Fibroblast of lung (primary cell): ENCODE results near the gene OGFR.

ENCODE experiments used
- CTCF ChIP-seq, 2 donors: IDR thresholded peaks in 1 of 2; conservative IDR thresholded peaks in 1 of 2; 1 replicate in 1 of 2; 2 replicates in 1 of 2; pipeline ENCODE4 v1.5.1; 2011 to 2012; ENCODE audit warnings: low read length in 2 of 2, control low read depth in 1 of 2, inconsistent platforms in 1 of 2, low read depth in 1 of 2, mild to moderate bottlenecking in 1 of 2
- EZH2 ChIP-seq: IDR thresholded peaks from 2 replicates; pipeline ENCODE4 v1.5.1; 2012; ENCODE audit warnings: low read length, control low read depth, mild to moderate bottlenecking; ENCODE audit errors: missing control alignments

- TF ChIP-seq CTCF (conservative IDR thresholded peaks at IDR 0.05 in 1 of 2, IDR thresholded peaks at IDR 0.05 in 1 of 2; ENCODE audit: low read depth in 1 of 2, low read length in 2 of 2) (no peak), EZH2 (no peak)
Observed at GRCh38 chr20:62812181-62812906, 7.7 kb downstream of the OGFR start.
